Activated CD8-positive, alpha-beta T cell treated with anti-CD3 and anti-CD28 coated beads for 36 hours (primary cell): ENCODE measurements around the gene ARPIN. TPM values are rescaled to one million over a fixed set of nuclear protein-coding genes. Genes with fewer than 3 reads are reported as not detected.

ENCODE experiments used
- ATAC-seq: fragments of 200-7000 bp; cut with Tn5 transposase; one replicate; pipeline ENCODE4 v1.10.0; 2021; ENCODE audit warnings: mild to moderate bottlenecking, moderate library complexity
- CTCF ChIA-PET: fragments of 350-600 bp; sonication (Branson Sonifier 250); formaldehyde crosslinking; loops from one replicate; lab custom pipeline; 2021; ENCODE audit warnings: antibody characterized with exemption; lab: Charles Lee
- POLR2A ChIA-PET: fragments of 350-600 bp; sonication (Branson Sonifier 250); formaldehyde crosslinking; loops from one replicate; lab custom pipeline; 2021; ENCODE audit warnings: antibody characterized with exemption; lab: Charles Lee
- DNase-seq: peaks from one replicate; pipeline ENCODE4 v3.0.0-alpha.2; 2020
- H3K27ac Mint-ChIP-seq: one replicate; pipeline ENCODE4 v1.8.0; 2021; ENCODE audit warnings: mild to moderate bottlenecking, mixed read lengths
- H3K27me3 Mint-ChIP-seq: one replicate; pipeline ENCODE4 v1.8.0; 2021; ENCODE audit warnings: mixed read lengths
- H3K36me3 Mint-ChIP-seq: one replicate; pipeline ENCODE4 v1.8.0; 2021; ENCODE audit warnings: low read depth, mixed read lengths
- H3K4me1 Mint-ChIP-seq: one replicate; pipeline ENCODE4 v1.8.0; 2021; ENCODE audit warnings: low read depth, mixed read lengths
- H3K4me3 Mint-ChIP-seq: one replicate; pipeline ENCODE4 v1.8.0; 2021; ENCODE audit warnings: mild to moderate bottlenecking, moderate library complexity, mixed read lengths
- H3K9me3 Mint-ChIP-seq: one replicate; pipeline ENCODE4 v1.8.0; 2021; ENCODE audit warnings: mixed read lengths
- intact Hi-C: fragments of 100-400 bp; cut with micrococcal nuclease; formaldehyde crosslinking; loops from one replicate; pipeline ENCODE4 v1.10.0; 2022
- microRNA-seq: library from miRNA; unstranded; fragments of <30 nt; microRNA quantifications from one replicate; pipeline ENCODE4 v1.2.0, GENCODE V29; 2022; ENCODE audit warnings: borderline microRNAs expressed, borderline replicate concordance
- total RNA-seq, 2 experiments: library from RNA; stranded (reverse); gene quantifications; one replicate each; pipeline ENCODE4 v1.2.3, GENCODE V29; 2021
- TF ChIP-seq, protein P1 (sequence below): fragments of 200-600 bp; IDR thresholded peaks from one replicate; pipeline ENCODE4 v1.8.0; 2022; ENCODE audit warnings: antibody characterized with exemption, mild to moderate bottlenecking

The ARPIN gene
- total RNA-seq, 2 experiments from 2014 or later: not detected

DNA sequence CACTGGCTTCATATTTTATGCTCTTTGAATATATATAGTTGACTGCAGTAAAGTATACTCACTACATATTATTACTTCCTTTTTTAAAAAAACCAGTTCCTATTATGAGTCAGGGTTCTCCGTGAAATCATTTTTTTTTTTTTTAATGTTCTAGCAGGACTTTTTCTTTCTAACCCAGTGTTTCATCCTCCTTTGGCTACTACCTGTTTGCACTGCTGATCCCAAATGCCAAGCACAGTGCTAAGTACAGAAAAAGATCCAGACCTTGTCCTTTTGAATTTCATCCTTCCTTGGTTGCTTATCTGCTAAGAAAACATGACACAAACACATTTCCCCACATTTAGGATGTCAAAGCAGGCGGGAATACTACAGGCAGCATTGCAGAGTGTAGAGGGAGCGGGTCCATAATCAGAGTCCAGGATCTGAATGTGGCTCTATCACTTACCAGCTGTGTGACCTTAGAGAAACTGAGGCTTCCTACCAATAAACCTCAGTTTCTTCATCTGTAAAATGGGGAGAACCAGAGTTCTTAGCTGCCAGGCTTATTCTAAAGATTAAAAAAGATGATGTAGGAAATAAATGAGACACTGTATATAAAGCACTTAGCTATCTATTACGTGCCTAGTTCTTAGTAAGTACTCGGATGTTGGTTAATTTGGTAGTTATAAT lies 60.9 kb downstream of the ARPIN start:
- Mint-ChIP-seq H3K9me3 (no peaks in the 10 kb centered on the region), H3K4me1 (peaks cover 5% of the 10 kb centered on the region), H3K27me3 (no peaks in the 10 kb centered on the region), H3K4me3 (no peak overlapping the region), H3K27ac (no peak overlapping the region), H3K36me3 (peaks cover 19% of the 10 kb centered on the region)
- intact Hi-C loops: no loop called here
- no peak for DNase-seq
- ChIA-PET POLR2A (no interaction called here), CTCF (interaction anchor here (3.8 kb wide), 1 partner anchor 23 kb away, joined by 15 read pairs; no protein-coding TSS in a partner anchor)
- ATAC-seq: no peak
- TF ChIP-seq, protein P1, sequence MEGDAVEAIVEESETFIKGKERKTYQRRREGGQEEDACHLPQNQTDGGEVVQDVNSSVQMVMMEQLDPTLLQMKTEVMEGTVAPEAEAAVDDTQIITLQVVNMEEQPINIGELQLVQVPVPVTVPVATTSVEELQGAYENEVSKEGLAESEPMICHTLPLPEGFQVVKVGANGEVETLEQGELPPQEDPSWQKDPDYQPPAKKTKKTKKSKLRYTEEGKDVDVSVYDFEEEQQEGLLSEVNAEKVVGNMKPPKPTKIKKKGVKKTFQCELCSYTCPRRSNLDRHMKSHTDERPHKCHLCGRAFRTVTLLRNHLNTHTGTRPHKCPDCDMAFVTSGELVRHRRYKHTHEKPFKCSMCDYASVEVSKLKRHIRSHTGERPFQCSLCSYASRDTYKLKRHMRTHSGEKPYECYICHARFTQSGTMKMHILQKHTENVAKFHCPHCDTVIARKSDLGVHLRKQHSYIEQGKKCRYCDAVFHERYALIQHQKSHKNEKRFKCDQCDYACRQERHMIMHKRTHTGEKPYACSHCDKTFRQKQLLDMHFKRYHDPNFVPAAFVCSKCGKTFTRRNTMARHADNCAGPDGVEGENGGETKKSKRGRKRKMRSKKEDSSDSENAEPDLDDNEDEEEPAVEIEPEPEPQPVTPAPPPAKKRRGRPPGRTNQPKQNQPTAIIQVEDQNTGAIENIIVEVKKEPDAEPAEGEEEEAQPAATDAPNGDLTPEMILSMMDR: no peak

DNA sequence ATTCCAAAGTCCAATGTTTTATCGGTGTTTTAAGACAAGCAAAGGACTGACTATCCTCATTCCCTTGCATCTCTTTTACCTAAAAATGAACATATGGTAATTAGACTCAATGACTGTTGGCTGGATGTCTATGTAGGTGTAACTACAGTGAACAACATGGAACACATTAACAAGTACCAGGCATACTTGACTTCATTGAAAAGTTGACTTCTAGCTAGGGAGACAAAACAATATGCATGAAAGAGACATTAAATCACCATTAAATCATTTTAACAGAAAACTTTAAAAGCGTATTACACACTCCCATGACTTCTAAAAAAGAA lies 63.8 kb downstream of the ARPIN start:
- intact Hi-C loops: loop anchor here (5.0 kb wide), 1 partner anchor 33 kb away; no protein-coding TSS in a partner anchor
- CTCF ChIA-PET: interaction anchor here (1.0 to 3.8 kb wide), 3 partner anchors 26 to 88 kb away, joined by 4 to 15 read pairs (median 9); no protein-coding TSS in a partner anchor
- H3K9me3 Mint-ChIP-seq: no peaks in the 10 kb centered on the region

DNA sequence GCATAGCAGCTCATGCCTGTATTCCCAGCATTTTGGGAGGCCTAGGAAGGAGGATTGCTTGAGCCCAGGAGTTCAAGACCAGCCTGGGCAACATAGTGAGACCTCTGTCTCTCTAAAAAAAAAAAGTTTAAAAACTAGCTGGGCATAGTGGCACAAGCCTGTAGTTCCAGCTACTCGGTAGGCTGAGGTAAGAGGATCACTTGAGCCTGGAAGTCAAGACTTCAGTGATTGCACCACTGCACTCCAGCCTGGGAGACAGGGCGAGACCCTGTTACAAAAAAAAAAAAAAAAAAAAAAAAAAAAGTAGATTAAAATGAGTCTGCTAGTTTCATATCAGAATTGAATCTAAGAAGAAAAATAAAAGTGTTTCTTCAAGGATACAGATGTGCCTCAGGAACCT lies 65.7 kb downstream of the ARPIN start:
- TF ChIP-seq, protein P1: no peak
- intact Hi-C loops: loop anchor here (5.0 kb wide), 1 partner anchor 35 kb away; no protein-coding TSS in a partner anchor
- no peaks in the 10 kb centered on the region for H3K27me3 Mint-ChIP-seq
- ATAC-seq: no peak
- H3K27ac Mint-ChIP-seq: no peak overlapping the region
- CTCF ChIA-PET: interaction anchor here (2.1 to 2.3 kb wide), 2 partner anchors 28 to 87 kb away, joined by 8 to 9 read pairs; no protein-coding TSS in a partner anchor
- DNase-seq: no peak
- POLR2A ChIA-PET: no interaction called here
- H3K9me3 Mint-ChIP-seq: no peaks in the 10 kb centered on the region
- peaks cover 15% of the 10 kb centered on the region for H3K36me3 Mint-ChIP-seq
- no peak overlapping the region for H3K4me3 Mint-ChIP-seq
- H3K4me1 Mint-ChIP-seq: peaks cover 16% of the 10 kb centered on the region

More for the DNA sequence above, 63.8 kb downstream of the ARPIN start:
- DNase-seq (no peak), ATAC-seq (no peak)
- H3K36me3 Mint-ChIP-seq: peaks cover 22% of the 10 kb centered on the region
- POLR2A ChIA-PET: interaction anchor here (1.1 kb wide), 1 partner anchor 74 kb away, joined by 3 read pairs; no protein-coding TSS in a partner anchor
- H3K27me3 Mint-ChIP-seq: no peaks in the 10 kb centered on the region
- TF ChIP-seq, protein P1: no peak
- H3K4me3 Mint-ChIP-seq: no peak overlapping the region
- peaks cover 14% of the 10 kb centered on the region for H3K4me1 Mint-ChIP-seq
- H3K27ac Mint-ChIP-seq: no peak overlapping the region

DNA sequence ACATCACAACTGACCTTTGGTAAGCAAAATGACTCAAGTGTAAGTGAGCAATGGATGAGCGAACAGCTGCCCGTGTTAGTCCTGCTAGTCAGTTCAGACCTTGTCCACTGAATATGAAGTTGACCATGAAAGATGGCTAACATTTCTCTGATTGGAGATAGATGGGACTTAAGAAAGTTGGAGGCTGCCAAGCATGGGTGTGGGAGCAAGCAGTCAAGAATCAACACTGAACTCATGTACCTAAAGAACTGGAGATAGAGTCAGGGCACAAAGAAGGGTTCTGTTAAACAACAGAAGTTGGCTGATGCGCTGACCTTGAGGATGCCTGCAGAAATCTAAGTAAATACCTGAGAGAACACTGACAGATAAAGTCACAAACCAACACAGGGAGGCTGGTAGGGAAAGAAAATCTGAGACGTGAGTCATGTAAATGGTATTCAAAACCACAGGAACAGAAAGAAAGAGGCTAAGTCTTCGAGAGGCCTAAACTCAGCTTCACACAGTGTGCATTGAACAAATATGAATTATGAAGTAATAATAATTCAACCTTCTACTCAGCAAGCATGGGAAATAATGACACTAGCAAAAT lies 67.4 kb downstream of the ARPIN start:
- TF ChIP-seq, protein P1: no peak
- no peak overlapping the region for H3K4me3 Mint-ChIP-seq
- no peaks in the 10 kb centered on the region for H3K27me3 Mint-ChIP-seq
- peaks cover 14% of the 10 kb centered on the region for H3K4me1 Mint-ChIP-seq
- H3K27ac Mint-ChIP-seq: no peak overlapping the region
- POLR2A ChIA-PET: no interaction called here
- H3K36me3 Mint-ChIP-seq: peaks cover 13% of the 10 kb centered on the region
- ATAC-seq: no peak
- no peak for DNase-seq
- intact Hi-C loops: loop anchor here (5.0 kb wide), 1 partner anchor 37 kb away; no protein-coding TSS in a partner anchor
- no peaks in the 10 kb centered on the region for H3K9me3 Mint-ChIP-seq
- CTCF ChIA-PET: interaction anchor here (2.3 kb wide), 1 partner anchor 29 kb away, joined by 8 read pairs; no protein-coding TSS in a partner anchor

Small RNAs within 50 kb of the gene (microRNA-seq; reads per million reads assigned to microRNA genes)
- not detected for gene MIR5009
- not detected for gene MIR5094

Other genes starting within 250 kb of the ARPIN start
- gene PLIN1, start 233.6 kb downstream of the ARPIN start, total RNA-seq: 1 to 10 TPM in 1 of 2 experiments, under 1 TPM in 1; 0.50 to 1.1 TPM
- gene PEX11A, start 222.2 kb downstream of the ARPIN start, total RNA-seq: 1 to 10 TPM; 3.3 to 4.0 TPM
- gene WDR93, start 222.1 kb downstream of the ARPIN start, total RNA-seq: not detected
- gene MESP1, start 161.7 kb downstream of the ARPIN start, total RNA-seq: 1 to 10 TPM; 3.4 to 5.3 TPM
- gene MESP2, start 136.6 kb downstream of the ARPIN start, total RNA-seq: not detected
- gene ANPEP, start 98.1 kb downstream of the ARPIN start, total RNA-seq: not detected
- 10 to 100 TPM; 20.3 to 23.0 TPM for gene AP3S2, start 19.0 kb downstream of the ARPIN start, total RNA-seq
- gene ZNF710, start 88.4 kb upstream of the ARPIN start, total RNA-seq: 10 to 100 TPM; 15.2 to 17.2 TPM
- gene IDH2, start 189.5 kb upstream of the ARPIN start, total RNA-seq: 100 to 1,000 TPM; 171 to 180 TPM